ENCODE data around the gene PUS10. TPM values are rescaled to one million over a fixed set of nuclear protein-coding genes. Genes with fewer than 3 reads are reported as not detected.

PUS10 gene
- total and polyA plus RNA-seq, 2 of the 13 experiments (the other 11 are each of a cell fraction or from before 2014, with no cell fraction given), result 41.4 to 44.3 TPM

- TF ChIP-seq TBP (CRISPR knock-in tag; IDR thresholded peaks at IDR 0.05), result no peak
- TF ChIP-seq XBP1 (CRISPR knock-in tag; IDR thresholded peaks at IDR 0.05), result 0 out of 2 replicates have a peak, but pooled peaks have one; percentile 44
- TF ChIP-seq KDM5B (CRISPR knock-in tag; IDR thresholded peaks at IDR 0.05; ENCODE audit: borderline replicate concordance), result no peak
- TF ChIP-seq ZNF619 (CRISPR knock-in tag; IDR thresholded peaks at IDR 0.05), result 0 out of 2 replicates have a peak, but pooled peaks have one; percentile 44
- no peak for TF ChIP-seq PLSCR1 (CRISPR knock-in tag; IDR thresholded peaks at IDR 0.05; ENCODE audit: borderline replicate concordance)
- peak; percentile 93 for TF ChIP-seq MEF2D (CRISPR knock-in tag; IDR thresholded peaks at IDR 0.05)
- peak; percentile 84; the same call in 1 of the 2 replicates for TF ChIP-seq FOXK1 (CRISPR knock-in tag; IDR thresholded peaks at IDR 0.05; ENCODE audit: borderline replicate concordance, low read depth)
- peak; percentile 80; the same call in 1 of the 2 replicates for TF ChIP-seq HNF1B (CRISPR knock-in tag; IDR thresholded peaks at IDR 0.05)
- peak; percentile 41 for TF ChIP-seq SRY (CRISPR knock-in tag; IDR thresholded peaks at IDR 0.05)
- peak; percentile 97 for TF ChIP-seq ZNF264 (CRISPR knock-in tag; IDR thresholded peaks at IDR 0.05)
- TF ChIP-seq FOXJ3 (CRISPR knock-in tag; IDR thresholded peaks at IDR 0.05; ENCODE audit: borderline replicate concordance), result 0 out of 2 replicates have a peak, but pooled peaks have one; percentile 5
- peak; percentile 48; the same call in 1 of the 2 replicates for TF ChIP-seq ZNF225 (CRISPR knock-in tag; IDR thresholded peaks at IDR 0.05)
- TF ChIP-seq MTA3 (CRISPR knock-in tag; IDR thresholded peaks at IDR 0.05), result no peak
- TF ChIP-seq ZNF768 (CRISPR knock-in tag; IDR thresholded peaks at IDR 0.05), result peak; percentile 85
- peak; percentile 56; the same call in 1 of the 2 replicates for TF ChIP-seq ZBTB8A (CRISPR knock-in tag; IDR thresholded peaks at IDR 0.05; ENCODE audit: borderline replicate concordance, low read depth)
- TF ChIP-seq ZNF605 (CRISPR knock-in tag; IDR thresholded peaks at IDR 0.05), result peak; percentile 77
- 0 out of 2 replicates have a peak, but pooled peaks have one; percentile 23 for TF ChIP-seq ZNF296 (CRISPR knock-in tag; conservative IDR thresholded peaks at IDR 0.05)
- TF ChIP-seq ZNF800 (CRISPR knock-in tag; IDR thresholded peaks at IDR 0.05), result peak; percentile 92; the same call in 1 of the 2 replicates
- peak; percentile 95 for TF ChIP-seq NFKBIZ (CRISPR knock-in tag; IDR thresholded peaks at IDR 0.05)
- TF ChIP-seq ARID4A (CRISPR knock-in tag; IDR thresholded peaks at IDR 0.05; ENCODE audit: borderline replicate concordance), result peak; percentile 54; the same call in 1 of the 2 replicates
- TF ChIP-seq ZNF3 (CRISPR knock-in tag; IDR thresholded peaks at IDR 0.05), result no peak
These were observed at the start of gene PUS10, which contains the start of gene PEX13 (continued) for GRCh38 chr2:61017556-61018317.

All from HepG2 (cell line).